ENCODE measurements around the gene LHFPL4. TPM values are rescaled to one million over a fixed set of nuclear protein-coding genes. Genes with fewer than 3 reads are reported as not detected.

The LHFPL4 gene
- total RNA-seq (2012; rRNA removed) (not detected in 2 replicates), polyA plus RNA-seq (2012; rRNA removed) (not detected in 2 replicates), Bru-seq, nascent RNA (percentile 7 among the genes with signal in this experiment), BruChase-seq, experiment 1, labeled RNA remaining after a 6-hour chase (percentile 9 among the genes with signal in this experiment), BruChase-seq, experiment 2, labeled RNA remaining after a 2-hour chase (percentile 7 among the genes with signal in this experiment)
- polyA plus RNA-seq (2012; cell fraction: cytosol; rRNA removed): 0.01 TPM in 1 of 2 replicates, not detected in the other
- polyA plus RNA-seq (2012; cell fraction: nucleus; rRNA removed; ENCODE audit: low replicate concordance): 0.01 TPM in 1 of 2 replicates, not detected in the other
- long read RNA-seq: 0 reads

- Histone ChIP-seq H3K9me1 (ENCODE audit: insufficient read depth, low read length) (no peaks in the 10 kb centered on the region), H4K91ac (ENCODE audit: insufficient read depth, low read depth, low read length) (no peak within 1 kb of the TSS), H2BK15ac (ENCODE audit: low read depth, low read length) (no peak within 1 kb of the TSS), H3K56ac (ENCODE audit: extremely low read depth, insufficient read depth, low read length) (no peak within 1 kb of the TSS), H3K9me3 (ENCODE audit: control insufficient read depth, insufficient read depth, low read length) (no peaks in the 10 kb centered on the region), H3K27ac (ENCODE audit: insufficient read depth, low read length) (no peak within 1 kb of the TSS), H3K4ac (ENCODE audit: low read depth, low read length) (no peak within 1 kb of the TSS), H4K20me1 (ENCODE audit: insufficient read depth, low read length) (no peaks in the 10 kb centered on the region), H3K23ac (ENCODE audit: low read depth, low read length) (no peak within 1 kb of the TSS), H3K36me3 (ENCODE audit: control insufficient read depth, insufficient read depth, low read length) (no peaks in the 10 kb centered on the region), H3K4me1 (ENCODE audit: control insufficient read depth, insufficient read depth, low read length) (no peaks in the 10 kb centered on the region), H2AFZ (replicated peaks; ENCODE audit: low read length, poor library complexity) (no peak within 1 kb of the TSS), H2BK5ac (ENCODE audit: low read depth, low read length, poor library complexity, severe bottlenecking) (no peak within 1 kb of the TSS), H3K18ac (ENCODE audit: low read depth, low read length) (no peak within 1 kb of the TSS), H3K27me3 (ENCODE audit: control insufficient read depth, insufficient read depth, low read length) (peaks cover 14% of the 10 kb centered on the region), H4K5ac (ENCODE audit: low read depth, low read length) (no peak within 1 kb of the TSS), H3K9ac (ENCODE audit: low read depth, low read length) (no peak within 1 kb of the TSS), H2AK5ac (ENCODE audit: low read depth, low read length) (no peak within 1 kb of the TSS), H2AK9ac (replicated peaks; ENCODE audit: low read depth, low read length, poor library complexity) (no peak within 1 kb of the TSS), H2BK20ac (ENCODE audit: low read depth, low read length) (no peak within 1 kb of the TSS), H3K14ac (replicated peaks; ENCODE audit: low read depth, low read length) (no peak within 1 kb of the TSS), H3K4me2 (ENCODE audit: low read depth, low read length) (no peak within 1 kb of the TSS), H4K8ac (ENCODE audit: low read depth in 2 of 2, low read length in 2 of 2) (no peak within 1 kb of the TSS), H2BK120ac (ENCODE audit: low read depth, low read length) (no peak within 1 kb of the TSS), H3K4me3 (ENCODE audit: insufficient read depth, low read depth, low read length) (no peak within 1 kb of the TSS), H3K79me1 (ENCODE audit: low read depth in 1 of 2, low read length in 2 of 2) (no peaks in the 10 kb centered on the region)
- POLR2A ChIA-PET (ENCODE audit: unreplicated experiment): no interaction called here
- WGBS, 2 experiments (ENCODE audit: extremely low coverage in 2 of 2, insufficient read length in 1 of 2): 4% methylated on average over 51 of the region's 75 CpGs; no CpG with 5 or more reads in 1 of the 2 experiments
- intact Hi-C loops (cut with micrococcal nuclease) (no loop called here), dilution Hi-C loops (cut with HindIII; ENCODE audit: low sequenced_read_pairs, unreplicated experiment) (no loop called here), in situ Hi-C loops (cut with MboI; ENCODE audit: low sequenced_read_pairs) (no loop called here)
- TF ChIP-seq POLR2A (IDR thresholded peaks at IDR 0.05; ENCODE audit: low read depth, low read length) (no peak), SMC3 (IDR thresholded peaks at IDR 0.05; ENCODE audit: low read depth, low read length) (no peak), MAFK (IDR thresholded peaks at IDR 0.05; ENCODE audit: low read depth, low read length) (no peak), MAZ (IDR thresholded peaks at IDR 0.05; ENCODE audit: borderline replicate concordance, low read depth, low read length) (no peak)
- BruUV-seq (replicated peaks): no TSS peak
- no peak for DNase-seq
- CTCF ChIA-PET: no interaction called here
- no peak for ATAC-seq (ENCODE audit: low read depth)
Observed at GRCh38 chr3:9553021-9553947, at the start of gene LHFPL4. LHFPL4 (minus strand) TSS chr3:9553822; CDS start chr3:9552679, 1,143 bp downstream.
